Spleen (tissue), 11 donors: Measurements from ENCODE around the gene TBC1D22B. TPM values are rescaled to one million over a fixed set of nuclear protein-coding genes. Genes with fewer than 3 reads are reported as not detected.

Experiments
- DNase-seq: peaks from one replicate; pipeline ENCODE4 v3.0.0-alpha.2; 2020
- H3K27ac ChIP-seq, 8 donors: fragments of 200-600 bp; sonication (generic) in 7 of 8; 1 replicate in 4 of 8; 2 replicates in 4 of 8; pipeline versions ENCODE4 v1.5.0 to v1.8.0; 2016 to 2021; ENCODE audit warnings: inconsistent platforms in 4 of 8, mild to moderate bottlenecking in 4 of 8, moderate library complexity in 1 of 8
- H3K27me3 ChIP-seq, 7 donors: fragments of 200-600 bp; sonication (generic) in 6 of 7; replicated peaks in 1 of 7; 1 replicate in 4 of 7; 2 replicates in 3 of 7; pipeline versions ENCODE4 v1.5.0 to v1.8.0; 2016 to 2021; ENCODE audit warnings: inconsistent platforms in 3 of 7, mild to moderate bottlenecking in 1 of 7
- H3K36me3 ChIP-seq, 6 donors: fragments of 200-600 bp; sonication (generic) in 5 of 6; 1 replicate in 4 of 6; 2 replicates in 2 of 6; pipeline versions ENCODE4 v1.5.0 to v1.8.0; 2016 to 2021; ENCODE audit warnings: inconsistent platforms in 2 of 6
- H3K4me1 ChIP-seq, 6 donors: fragments of 200-600 bp; sonication (generic) in 5 of 6; 1 replicate in 3 of 6; 2 replicates in 3 of 6; pipeline versions ENCODE4 v1.5.0 to v1.8.0; 2016 to 2021; ENCODE audit warnings: inconsistent platforms in 3 of 6
- H3K4me3 ChIP-seq, 8 donors: fragments of 200-600 bp; sonication (generic) in 7 of 8; 1 replicate in 4 of 8; 2 replicates in 4 of 8; pipeline versions ENCODE4 v1.5.0 to v1.8.0; 2016 to 2021; ENCODE audit warnings: inconsistent platforms in 4 of 8, mild to moderate bottlenecking in 4 of 8, moderate library complexity in 2 of 8
- H3K9me3 ChIP-seq, 8 donors: fragments of 200-600 bp; sonication (generic) in 7 of 8; 1 replicate in 4 of 8; 2 replicates in 4 of 8; pipeline versions ENCODE4 v1.5.0 to v1.8.0; 2016 to 2021; ENCODE audit warnings: inconsistent platforms in 4 of 8
- POLR2A ChIP-seq, 3 donors: fragments of 450-650 bp; IDR thresholded peaks; one replicate each; pipeline ENCODE4 v1.5.1; 2017; ENCODE audit warnings: antibody characterized with exemption in 3 of 3, mild to moderate bottlenecking in 1 of 3
- POLR2AphosphoS5 ChIP-seq, 3 donors: sonication (generic); formaldehyde crosslinking; IDR thresholded peaks; one replicate each; pipeline ENCODE4 v1.5.1; 2017; ENCODE audit warnings: antibody characterized with exemption in 3 of 3
- WGBS, 5 donors: extraction: QIAGEN DNeasy Blood & Tissue Kit in 3 of 5; methylation state at CpG; one replicate each; pipeline versions ENCODE4 v1.1.5 to v1.1.7; 2013 to 2018; 5-methylcytosine and 5-hydroxymethylcytosine counted together
- intact Hi-C: fragments of 100-400 bp; cut with DNase I; formaldehyde crosslinking; loops from one replicate; pipeline ENCODE4 v1.15.0; 2023; ENCODE audit warnings: low total_unique reads
- polyA plus RNA-seq, 3 donors: library from polyadenylated mRNA; stranded (reverse); fragments of 200-250 nt; gene quantifications; one replicate each; pipeline ENCODE4 v1.2.1, GENCODE V29; 2013
- total RNA-seq, 7 donors: library from RNA; depleted of rRNA in 3 of 7; stranded (reverse); fragments of >200 nt in 3 of 7; fragmentation: NEBNext Ultra II Directional in 4 of 7; extraction: Animal tissue kit (Norgen Biotek cat#: 25700) in 4 of 7; gene quantifications; one replicate each; pipeline versions ENCODE4 v1.1.0 to v1.2.1, GENCODE V29; 2016 to 2021
- TF ChIP-seq, protein P1 (sequence below), 11 experiments: fragments of 200-600 bp in 7 of 11; fragments of 450-650 bp in 4 of 11; sonication (generic) in 4 of 11; IDR thresholded peaks in 8 of 11; conservative IDR thresholded peaks in 3 of 11; 1 replicate in 7 of 11; 2 replicates in 4 of 11; pipeline versions ENCODE4 v1.4.0 to v1.8.0; 2016 to 2021; ENCODE audit warnings: antibody characterized with exemption in 11 of 11, inconsistent platforms in 4 of 11, mild to moderate bottlenecking in 1 of 11
- donor health status: healthy with polysubstance abuse.
- donor health status: DM: no; HTN: no; CAD: no; lungs with moderate emphysema.
- donor health status: DM: no; HTN: no; CAD: no.
- donor health status: Bipolar disorder and iron deficiency.
- donor health status: healthy.
- donor health status: DM: no; HTN: no; CAD: no.
- donor health status: DM: yes; HTN: yes; CAD: no.

TBC1D22B gene
- total and polyA plus RNA-seq, 10 donors: 4.2 to 12.7 (median 9.4) TPM

DNA sequence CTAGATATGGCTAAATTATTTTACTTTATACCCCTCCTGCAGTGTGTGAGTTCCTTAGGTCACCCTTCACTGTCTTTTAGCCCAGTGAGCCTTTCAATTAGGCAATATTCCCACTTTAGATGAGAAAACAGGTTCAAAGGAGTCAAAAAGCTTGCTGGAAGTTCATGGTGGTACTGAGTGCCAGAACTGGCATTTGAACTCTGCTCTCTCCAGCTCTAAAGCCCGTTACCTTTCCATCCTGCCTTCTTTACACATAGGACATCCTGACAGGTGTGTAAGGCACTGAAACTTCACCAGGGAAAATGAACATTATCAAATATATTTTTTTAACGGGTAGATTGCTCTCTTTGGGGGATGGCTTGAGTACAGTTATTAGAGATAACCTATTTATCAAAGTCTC is 11.5 kb downstream of the TBC1D22B start:
- Histone ChIP-seq H3K4me1 (peaks cover 0 to 29% (median 6%) of the 10 kb centered on the region in 6 donors), H3K27ac (no peak overlapping the region), H3K36me3 (peaks cover 0 to 41% (median 5%) of the 10 kb centered on the region in 6 donors), H3K4me3 (no peak overlapping the region), H3K9me3 (no peaks in the 10 kb centered on the region), H3K27me3 (no peaks in the 10 kb centered on the region)
- TF ChIP-seq POLR2A (IDR thresholded peaks at IDR 0.05) (no peak), POLR2AphosphoS5 (IDR thresholded peaks at IDR 0.05) (no peak)
- TF ChIP-seq, protein P1, sequence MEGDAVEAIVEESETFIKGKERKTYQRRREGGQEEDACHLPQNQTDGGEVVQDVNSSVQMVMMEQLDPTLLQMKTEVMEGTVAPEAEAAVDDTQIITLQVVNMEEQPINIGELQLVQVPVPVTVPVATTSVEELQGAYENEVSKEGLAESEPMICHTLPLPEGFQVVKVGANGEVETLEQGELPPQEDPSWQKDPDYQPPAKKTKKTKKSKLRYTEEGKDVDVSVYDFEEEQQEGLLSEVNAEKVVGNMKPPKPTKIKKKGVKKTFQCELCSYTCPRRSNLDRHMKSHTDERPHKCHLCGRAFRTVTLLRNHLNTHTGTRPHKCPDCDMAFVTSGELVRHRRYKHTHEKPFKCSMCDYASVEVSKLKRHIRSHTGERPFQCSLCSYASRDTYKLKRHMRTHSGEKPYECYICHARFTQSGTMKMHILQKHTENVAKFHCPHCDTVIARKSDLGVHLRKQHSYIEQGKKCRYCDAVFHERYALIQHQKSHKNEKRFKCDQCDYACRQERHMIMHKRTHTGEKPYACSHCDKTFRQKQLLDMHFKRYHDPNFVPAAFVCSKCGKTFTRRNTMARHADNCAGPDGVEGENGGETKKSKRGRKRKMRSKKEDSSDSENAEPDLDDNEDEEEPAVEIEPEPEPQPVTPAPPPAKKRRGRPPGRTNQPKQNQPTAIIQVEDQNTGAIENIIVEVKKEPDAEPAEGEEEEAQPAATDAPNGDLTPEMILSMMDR (IDR thresholded peaks at IDR 0.05 in 8 of 11, conservative IDR thresholded peaks at IDR 0.05 in 3 of 11): no peak
- intact Hi-C loops: no loop called here
- 81 to 89% (median 85%) methylated on average over 2 of the region's 2 CpGs for WGBS, 5 donors
- DNase-seq: no peak

DNA sequence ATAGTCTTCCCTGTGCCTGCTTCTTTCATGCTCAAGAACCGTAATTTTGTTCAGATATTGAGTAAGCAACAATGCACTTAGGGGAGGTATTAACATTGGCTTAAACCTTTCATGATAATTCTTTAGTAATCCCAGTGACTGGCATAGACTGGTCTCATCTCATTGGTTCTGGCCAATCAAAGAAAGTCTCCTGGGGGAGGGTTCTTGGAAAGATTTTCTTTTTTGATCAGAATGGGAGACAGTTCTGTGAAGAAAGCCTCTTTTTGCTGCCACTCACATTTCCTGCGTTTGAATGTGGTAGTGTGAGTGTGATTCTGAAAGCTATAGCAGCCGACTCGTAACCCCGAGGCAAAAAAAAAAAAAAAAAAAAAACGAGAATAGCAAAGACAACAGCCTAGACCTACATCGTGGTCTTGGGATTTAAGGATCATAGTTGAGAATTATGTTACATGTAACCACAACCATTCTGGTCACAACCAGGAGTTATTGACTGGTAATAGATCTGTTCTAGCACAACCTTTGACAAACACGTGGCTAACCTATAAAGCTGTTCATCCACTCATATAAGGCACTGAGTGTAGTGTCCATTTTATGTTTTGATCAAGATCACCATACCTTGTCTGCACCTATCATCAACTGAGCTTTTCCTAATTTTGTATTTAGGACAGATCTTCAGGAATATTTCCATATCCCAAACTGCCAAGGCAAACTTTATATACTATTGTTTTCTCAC is 15.4 kb downstream of the TBC1D22B start:
- 49 to 66% (median 51%) methylated on average over 7 to 8 of the region's 8 CpGs for WGBS, 5 donors
- intact Hi-C loops: no loop called here
- TF ChIP-seq POLR2AphosphoS5 (IDR thresholded peaks at IDR 0.05) (no peak), POLR2A (IDR thresholded peaks at IDR 0.05) (no peak)
- TF ChIP-seq, protein P1 (IDR thresholded peaks at IDR 0.05 in 8 of 11, conservative IDR thresholded peaks at IDR 0.05 in 3 of 11): no peak

DNA sequence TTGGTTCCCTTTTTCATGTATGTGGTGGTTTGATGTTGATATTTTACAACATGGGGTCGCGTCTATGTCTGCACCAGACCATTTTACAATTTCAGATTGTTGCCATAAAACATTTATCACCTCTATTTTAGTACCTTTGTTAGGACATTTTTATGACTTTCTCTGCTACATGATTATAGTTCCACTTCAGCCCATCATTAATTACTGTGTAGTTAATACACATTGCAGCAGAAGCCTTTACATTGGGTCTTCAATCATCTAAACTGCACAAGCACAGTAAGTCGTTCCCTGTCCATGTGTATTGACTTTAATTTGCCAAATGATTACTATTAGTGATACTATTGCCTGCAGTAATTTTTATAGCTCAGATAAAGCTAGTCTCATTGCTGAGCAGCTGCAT is 16.1 kb downstream of the TBC1D22B start:
- WGBS, 5 donors: 58 to 92% (median 67%) methylated on average over 3 of the region's 3 CpGs
- intact Hi-C loops: no loop called here
- peaks cover 0 to 52% (median 22%) of the 10 kb centered on the region in 6 donors for H3K4me1 ChIP-seq
- H3K27me3 ChIP-seq: no peaks in the 10 kb centered on the region
- peaks cover 0 to 35% (median 5%) of the 10 kb centered on the region in 6 donors for H3K36me3 ChIP-seq
- no peak for DNase-seq
- no peak overlapping the region for H3K4me3 ChIP-seq
- H3K9me3 ChIP-seq: no peaks in the 10 kb centered on the region
- H3K27ac ChIP-seq: no peak overlapping the region
- no peak for TF ChIP-seq POLR2A (IDR thresholded peaks at IDR 0.05)
- no peak for TF ChIP-seq POLR2AphosphoS5 (IDR thresholded peaks at IDR 0.05)
- TF ChIP-seq, protein P1 (IDR thresholded peaks at IDR 0.05 in 8 of 11, conservative IDR thresholded peaks at IDR 0.05 in 3 of 11): no peak

More for the DNA sequence above, 15.4 kb downstream of the TBC1D22B start:
- Histone ChIP-seq H3K27me3 (no peaks in the 10 kb centered on the region), H3K9me3 (no peaks in the 10 kb centered on the region), H3K4me3 (no peak overlapping the region), H3K4me1 (peaks cover 0 to 47% (median 22%) of the 10 kb centered on the region in 6 donors), H3K36me3 (peaks cover 0 to 40% (median 5%) of the 10 kb centered on the region in 6 donors), H3K27ac (no peak overlapping the region)
- DNase-seq: no peak

DNA sequence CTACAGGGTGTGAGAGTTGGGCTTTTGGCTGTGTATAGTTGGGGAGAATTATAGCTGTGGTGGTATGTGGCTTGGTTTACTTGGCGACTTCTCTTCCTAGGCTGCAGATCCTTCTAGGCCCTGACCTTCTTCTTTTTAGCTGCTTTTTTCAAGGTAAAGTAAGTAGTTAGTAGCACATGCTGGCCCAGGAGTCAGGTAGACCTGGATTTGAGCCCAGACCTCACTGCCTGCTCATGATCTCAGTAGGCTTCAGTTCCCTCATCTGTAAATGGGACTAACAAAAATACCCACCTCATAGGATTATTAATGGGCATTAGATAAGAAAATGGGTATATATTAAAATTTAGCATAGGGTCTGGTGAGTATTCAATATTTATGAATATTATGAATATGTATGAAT is 17.8 kb downstream of the TBC1D22B start:
- Histone ChIP-seq H3K27me3 (no peaks in the 10 kb centered on the region), H3K4me3 (no peak overlapping the region), H3K27ac (no peak overlapping the region), H3K4me1 (peaks cover 0 to 68% (median 22%) of the 10 kb centered on the region in 6 donors), H3K9me3 (no peaks in the 10 kb centered on the region), H3K36me3 (peaks cover 0 to 38% (median 12%) of the 10 kb centered on the region in 6 donors)
- no peak for DNase-seq
- no peak for TF ChIP-seq POLR2AphosphoS5 (IDR thresholded peaks at IDR 0.05)
- no peak for TF ChIP-seq POLR2A (IDR thresholded peaks at IDR 0.05)
- TF ChIP-seq, protein P1 (IDR thresholded peaks at IDR 0.05 in 8 of 11, conservative IDR thresholded peaks at IDR 0.05 in 3 of 11): no peak
- WGBS, 5 donors: 70 to 100% (median 94%) methylated on average over 1 of the region's 1 CpG
- intact Hi-C loops: no loop called here
